ENCODE measurements around the gene PRG2.
"Not testable (repeated sequence)": the region's sequence is repeated elsewhere in the genome, so short reads cannot be mapped to it uniquely, and the experiment has no call there.

The PRG2 gene

GRCh38 chr11:57407941-57408475 is 17.6 kb upstream of the PRG2 start:
- Histone ChIP-seq H3K27ac (no peak overlapping the region), H4K20me1 (peaks cover 60% of the 10 kb centered on the region), H3K4me3 (no peak overlapping the region), H3K4me1 (peaks cover 55% of the 10 kb centered on the region), H3K27me3 (no peaks in the 10 kb centered on the region), H3K36me3 (peaks cover 94% of the 10 kb centered on the region), H3K9ac (no peak overlapping the region), H3K4me2 (peak overlapping the region; percentile 68), H3K9me3 (peaks cover 18% of the 10 kb centered on the region)
- no peak for TF ChIP-seq Cebpa-rat (IDR thresholded peaks at IDR 0.05)

GRCh38 chr11:57407010-57407920 is 16.8 kb upstream of the PRG2 start:
- Histone ChIP-seq H3K9ac (peak overlapping the region; percentile 22; the same call in 1 of the 2 replicates), H3K9me3 (peaks cover 10% of the 10 kb centered on the region), H3K4me1 (peaks cover 55% of the 10 kb centered on the region)

GRCh38 chr11:57406337-57406904 is 16.0 kb upstream of the PRG2 start:
- no peak for TF ChIP-seq Cebpa-rat (IDR thresholded peaks at IDR 0.05)
- H4K20me1 ChIP-seq: peaks cover 48% of the 10 kb centered on the region
- H3K36me3 ChIP-seq: peaks cover 84% of the 10 kb centered on the region
- H3K27me3 ChIP-seq: no peaks in the 10 kb centered on the region
- H3K27ac ChIP-seq: peak overlapping the region; percentile 58
- H3K9me3 ChIP-seq: peaks cover 9% of the 10 kb centered on the region
- peaks cover 55% of the 10 kb centered on the region for H3K4me1 ChIP-seq
- H3K9ac ChIP-seq: peak overlapping the region; percentile 22; the same call in 1 of the 2 replicates
- H3K4me2 ChIP-seq: peak overlapping the region; percentile 68
- H3K4me3 ChIP-seq: no peak overlapping the region

More at GRCh38 chr11:57407010-57407920, 16.8 kb upstream of the PRG2 start:
- peak overlapping the region; percentile 58 for H3K27ac ChIP-seq
- H3K36me3 ChIP-seq: peaks cover 93% of the 10 kb centered on the region
- H4K20me1 ChIP-seq: peaks cover 53% of the 10 kb centered on the region
- no peak for TF ChIP-seq Cebpa-rat (IDR thresholded peaks at IDR 0.05)
- peak overlapping the region; percentile 68 for H3K4me2 ChIP-seq
- no peak overlapping the region for H3K4me3 ChIP-seq
- no peaks in the 10 kb centered on the region for H3K27me3 ChIP-seq

- H3K4me2 ChIP-seq: peak overlapping the region; percentile 68
- H3K27me3 ChIP-seq: no peaks in the 10 kb centered on the region
- peaks cover 74% of the 10 kb centered on the region for H3K36me3 ChIP-seq
- peaks cover 51% of the 10 kb centered on the region for H3K4me1 ChIP-seq
- H3K9me3 ChIP-seq: no peaks in the 10 kb centered on the region
- TF ChIP-seq Cebpa-rat (IDR thresholded peaks at IDR 0.05): no peak
- no peak overlapping the region for H3K9ac ChIP-seq
- H3K27ac ChIP-seq: no peak overlapping the region
- peaks cover 44% of the 10 kb centered on the region for H4K20me1 ChIP-seq
- H3K4me3 ChIP-seq: no peak overlapping the region
Measured at GRCh38 chr11:57405271-57405860, 14.9 kb upstream of the PRG2 start.

GRCh38 chr11:57403802-57404147 is 13.3 kb upstream of the PRG2 start:
- no peak for TF ChIP-seq Cebpa-rat (IDR thresholded peaks at IDR 0.05)
- peaks cover 35% of the 10 kb centered on the region for H3K4me1 ChIP-seq
- peaks cover 59% of the 10 kb centered on the region for H3K36me3 ChIP-seq
- peaks cover 28% of the 10 kb centered on the region for H4K20me1 ChIP-seq
- H3K4me3 ChIP-seq: no peak overlapping the region
- H3K9ac ChIP-seq: no peak overlapping the region
- no peaks in the 10 kb centered on the region for H3K9me3 ChIP-seq
- H3K27ac ChIP-seq: no peak overlapping the region
- no peak overlapping the region for H3K4me2 ChIP-seq
- no peaks in the 10 kb centered on the region for H3K27me3 ChIP-seq

DNA sequence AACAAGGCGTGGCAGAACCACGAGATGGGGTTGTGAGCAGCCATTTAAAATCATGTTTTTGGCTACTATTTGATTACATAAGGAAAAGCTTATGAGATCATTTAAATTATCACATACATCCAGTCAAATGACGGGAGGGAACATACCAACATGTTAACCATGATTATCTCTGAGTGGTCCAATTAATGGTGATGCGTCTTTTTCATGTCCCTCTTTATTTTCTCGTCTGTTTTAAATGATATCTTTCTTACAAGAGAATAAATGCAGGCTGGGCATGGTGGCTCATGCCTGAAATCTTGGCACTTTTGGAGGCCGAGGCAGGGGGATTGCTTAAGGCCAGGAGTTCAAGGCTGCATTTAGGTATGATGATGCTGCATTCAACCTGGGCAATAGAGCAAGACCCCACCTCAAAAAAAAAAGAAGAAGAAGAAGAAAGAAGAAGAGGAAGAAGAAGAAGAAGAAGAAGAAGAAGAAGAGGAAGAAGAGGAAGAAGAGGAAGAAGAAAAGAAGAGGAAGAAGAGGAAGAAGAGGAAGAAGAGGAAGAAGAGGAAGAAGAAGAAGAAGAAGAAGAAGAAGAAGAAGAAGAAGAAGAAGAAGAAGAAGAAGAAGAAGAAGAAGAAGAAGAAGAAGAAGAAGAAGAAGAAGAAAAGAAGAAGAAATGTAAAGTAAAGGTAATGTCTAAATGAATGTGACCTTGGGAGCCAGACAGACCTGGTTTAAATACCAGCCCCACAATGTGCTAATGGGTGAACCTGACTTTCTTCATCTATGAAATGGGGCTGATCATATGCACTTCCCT is 12.8 kb upstream of the PRG2 start:
- peaks cover 56% of the 10 kb centered on the region for H3K36me3 ChIP-seq
- not testable (repeated sequence) for H3K4me3 ChIP-seq, H3K27ac ChIP-seq, H3K9me3 ChIP-seq, H3K27me3 ChIP-seq, H3K9ac ChIP-seq, H3K4me2 ChIP-seq
- peaks cover 30% of the 10 kb centered on the region for H3K4me1 ChIP-seq
- peaks cover 22% of the 10 kb centered on the region for H4K20me1 ChIP-seq

- Histone ChIP-seq H3K4me2 (no peak overlapping the region), H3K9me3 (no peaks in the 10 kb centered on the region), H3K27me3 (no peaks in the 10 kb centered on the region), H3K9ac (no peak overlapping the region), H4K20me1 (peaks cover 14% of the 10 kb centered on the region), H3K36me3 (peaks cover 48% of the 10 kb centered on the region), H3K27ac (no peak overlapping the region), H3K4me3 (no peak overlapping the region), H3K4me1 (peaks cover 22% of the 10 kb centered on the region)
- no peak for TF ChIP-seq Cebpa-rat (IDR thresholded peaks at IDR 0.05)
Measured at GRCh38 chr11:57402188-57403002, 11.9 kb upstream of the PRG2 start.

DNA sequence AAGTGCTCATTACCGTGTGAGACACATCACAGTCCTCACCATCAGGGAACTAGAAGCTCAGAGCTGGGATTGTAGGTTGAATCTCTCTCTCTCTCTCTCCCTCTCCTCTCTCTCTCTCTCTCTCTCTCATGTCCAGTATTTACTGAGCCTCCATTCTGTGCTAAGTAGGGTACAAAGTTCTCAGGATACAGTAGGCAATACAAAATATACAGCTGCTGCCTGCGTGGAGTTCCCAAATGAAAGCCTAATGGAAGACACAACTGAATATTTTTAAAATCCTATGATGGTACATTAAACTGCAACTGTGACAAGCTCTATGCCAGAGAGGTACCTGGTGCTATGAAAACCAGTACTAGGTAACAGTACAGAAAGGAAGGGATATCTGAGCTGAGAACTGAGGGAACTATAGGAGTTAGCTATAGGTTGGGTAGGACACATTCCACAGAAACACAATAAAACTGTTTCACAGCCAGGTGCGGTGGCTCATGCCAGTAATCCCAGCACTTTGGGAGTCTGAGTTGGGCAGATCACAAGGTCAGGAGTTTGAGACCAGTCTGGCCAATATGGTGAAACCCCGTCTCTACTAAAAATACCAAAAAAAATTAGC is 9.6 kb upstream of the PRG2 start:
- H3K27ac ChIP-seq: no peak overlapping the region
- no peak for TF ChIP-seq Cebpa-rat (IDR thresholded peaks at IDR 0.05)
- H4K20me1 ChIP-seq: no peaks in the 10 kb centered on the region
- no peak overlapping the region for H3K4me2 ChIP-seq
- H3K36me3 ChIP-seq: peaks cover 26% of the 10 kb centered on the region
- no peaks in the 10 kb centered on the region for H3K27me3 ChIP-seq
- H3K9ac ChIP-seq: no peak overlapping the region
- no peak overlapping the region for H3K4me3 ChIP-seq
- H3K9me3 ChIP-seq: no peaks in the 10 kb centered on the region
- H3K4me1 ChIP-seq: 0 out of 2 replicates have a peak, but pooled peaks cover 8% of the 10 kb centered on the region

Measured in BLaER1 (cell line).